Measurements from ENCODE around the gene ASTN1.

The ASTN1 gene

DNA sequence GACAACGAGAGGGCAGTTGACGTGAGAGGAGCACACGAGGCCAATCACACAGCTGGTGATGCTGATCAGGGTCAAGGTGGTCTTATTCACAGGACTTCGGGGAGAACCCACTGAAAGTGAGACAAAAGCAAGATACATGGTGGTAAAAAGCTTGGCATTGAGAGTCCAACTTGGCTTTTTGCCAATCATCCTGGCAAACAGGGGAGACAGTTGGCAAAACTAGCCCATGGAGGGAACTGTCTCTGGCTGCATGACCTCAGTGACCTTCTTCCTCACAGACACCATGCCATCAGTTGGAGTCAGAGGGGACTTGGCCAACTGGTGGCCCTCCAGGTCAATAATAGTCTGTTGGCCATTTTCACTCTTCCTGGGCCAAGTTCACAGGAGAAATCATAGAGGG lies 139.9 kb downstream of the ASTN1 start:
- DNase-seq: no peak

DNA sequence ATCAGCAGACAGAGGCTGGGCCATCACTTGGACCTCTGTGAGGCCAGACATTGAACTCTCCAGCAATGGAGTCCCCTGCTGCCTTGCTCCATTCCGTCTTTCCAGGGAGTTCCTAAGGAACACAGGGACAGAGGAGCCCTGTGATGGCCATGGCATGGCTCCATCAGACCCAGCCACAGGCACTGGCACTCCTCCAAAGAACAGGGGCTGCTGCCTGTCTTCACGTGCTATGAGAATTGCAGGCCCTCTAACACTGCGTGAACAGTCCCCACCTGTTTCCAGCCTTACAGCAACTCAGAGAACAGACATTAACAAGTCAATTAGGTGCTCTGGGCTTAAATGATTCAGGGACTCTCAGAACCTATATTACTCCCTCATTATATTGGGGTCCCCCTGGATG lies 140.8 kb downstream of the ASTN1 start:
- no peak for DNase-seq

DNA sequence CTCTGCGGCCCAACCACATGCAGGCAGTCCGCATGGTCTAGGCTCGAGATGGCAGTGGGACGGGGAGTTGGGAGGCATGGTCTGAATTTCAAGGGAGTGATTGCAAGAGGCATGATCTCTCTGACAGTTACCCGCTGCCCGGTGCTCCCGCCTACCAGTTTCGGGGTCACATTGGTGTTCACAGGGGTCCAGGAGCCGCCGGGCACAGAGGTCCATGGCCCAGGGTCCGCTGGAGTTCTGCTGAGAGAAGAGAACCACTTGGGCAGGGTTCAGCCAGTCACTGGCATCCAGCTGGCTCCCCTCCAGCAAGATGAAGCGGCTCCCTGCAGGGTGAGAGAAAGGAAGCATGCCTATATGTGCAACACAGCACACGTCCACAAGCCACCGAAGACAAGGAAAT lies 141.3 kb downstream of the ASTN1 start:
- no peak for DNase-seq

DNA sequence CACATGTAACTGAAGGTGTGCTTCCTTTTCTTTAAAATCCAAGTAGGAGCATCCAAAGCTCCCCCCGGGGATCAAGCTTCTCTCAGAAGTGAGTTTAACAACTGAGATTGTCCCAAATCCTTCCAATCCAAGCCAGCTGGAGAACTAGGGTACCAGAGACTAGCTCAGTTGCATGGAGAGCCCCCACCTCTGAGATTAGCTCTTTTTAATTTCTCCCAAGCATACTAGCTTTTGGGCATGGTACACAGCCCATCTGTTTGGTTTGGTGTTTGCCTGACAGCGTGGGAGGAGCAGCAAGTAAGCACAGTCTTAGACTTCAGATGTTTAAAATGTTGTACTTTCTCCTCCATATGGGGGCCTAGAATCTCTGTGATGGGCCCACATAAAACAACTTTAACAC lies 142.8 kb downstream of the ASTN1 start:
- DNase-seq: no peak

DNA sequence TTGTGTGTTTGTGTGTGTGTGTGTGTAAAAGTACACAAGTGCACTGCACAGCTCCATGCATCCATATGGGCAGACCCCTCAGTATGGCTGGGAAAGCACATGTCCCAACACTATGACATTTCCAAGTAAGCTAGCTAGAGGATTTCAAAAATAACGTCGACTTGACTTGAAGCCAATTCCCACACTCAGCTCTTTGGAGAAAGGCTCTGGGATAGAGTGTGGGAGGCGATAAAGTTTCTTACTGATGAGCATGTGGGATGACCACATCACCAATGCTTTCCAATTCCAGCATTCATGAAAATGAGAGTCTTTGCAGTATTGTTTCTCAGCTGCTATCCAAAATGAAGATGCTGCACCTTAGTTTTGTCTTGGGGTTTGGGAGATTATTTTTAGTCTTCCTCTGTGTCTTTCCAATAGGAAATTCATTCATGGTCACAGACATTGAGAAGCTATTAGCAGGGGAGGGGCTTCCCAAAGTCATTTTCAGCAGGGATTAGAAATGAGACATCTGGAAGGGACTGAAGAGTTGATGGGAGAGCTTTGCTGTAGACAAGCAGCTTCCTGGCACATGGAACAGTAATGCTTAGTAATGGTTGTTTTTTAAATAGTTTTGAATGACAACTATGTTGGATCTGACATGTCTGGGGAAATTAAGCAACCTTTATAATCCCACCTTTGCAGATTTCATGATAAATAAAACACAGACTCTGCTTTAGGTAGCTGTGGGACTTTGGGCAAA lies 143.5 kb downstream of the ASTN1 start:
- no peak for DNase-seq

DNA sequence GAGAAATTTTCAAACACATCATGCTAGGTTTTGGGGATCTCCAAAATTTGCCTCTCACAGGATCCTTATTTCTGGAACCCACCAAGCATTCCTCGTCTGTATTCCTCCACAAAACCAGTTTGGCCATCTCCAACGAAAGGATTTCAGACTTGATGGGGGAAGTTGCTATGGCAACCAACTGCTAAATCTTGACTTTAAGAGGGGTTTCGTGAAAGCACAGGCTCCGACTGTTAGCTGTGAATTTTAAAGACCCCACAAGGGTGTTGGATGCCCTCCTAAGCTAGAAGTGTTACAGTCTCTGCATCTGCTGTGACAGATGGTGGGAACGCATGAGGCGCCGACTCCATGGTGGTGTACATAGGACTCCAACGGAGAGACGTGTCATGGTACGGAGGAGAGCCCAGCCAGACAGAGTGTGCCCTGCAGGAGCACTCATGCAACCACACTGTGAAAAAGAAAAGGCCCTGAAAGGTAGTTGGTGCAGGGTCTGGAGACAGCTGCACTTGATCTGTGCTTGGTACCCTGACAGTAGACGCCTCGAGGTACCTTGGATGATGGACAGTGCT lies 147.1 kb downstream of the ASTN1 start:
- no peak for DNase-seq

DNA sequence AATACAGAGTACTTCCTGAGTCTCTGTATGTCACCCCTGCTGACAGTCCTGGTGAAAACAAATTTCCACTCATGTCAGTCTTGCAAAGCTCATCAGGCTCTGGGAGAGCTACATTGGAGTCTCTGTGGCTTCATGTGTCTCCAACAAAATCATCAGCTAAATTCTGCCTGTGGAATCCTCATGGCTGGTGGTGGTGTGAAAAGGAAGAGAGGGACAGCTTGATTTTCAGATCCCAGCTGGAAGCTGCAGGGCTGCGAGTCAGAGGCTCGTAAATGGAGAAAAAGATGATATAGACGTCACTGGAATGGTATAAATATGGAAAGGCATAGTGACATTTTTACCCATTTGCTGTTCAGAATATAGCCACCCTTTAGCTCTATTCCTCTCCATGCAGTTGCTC lies 150.2 kb downstream of the ASTN1 start:
- DNase-seq: no peak

DNA sequence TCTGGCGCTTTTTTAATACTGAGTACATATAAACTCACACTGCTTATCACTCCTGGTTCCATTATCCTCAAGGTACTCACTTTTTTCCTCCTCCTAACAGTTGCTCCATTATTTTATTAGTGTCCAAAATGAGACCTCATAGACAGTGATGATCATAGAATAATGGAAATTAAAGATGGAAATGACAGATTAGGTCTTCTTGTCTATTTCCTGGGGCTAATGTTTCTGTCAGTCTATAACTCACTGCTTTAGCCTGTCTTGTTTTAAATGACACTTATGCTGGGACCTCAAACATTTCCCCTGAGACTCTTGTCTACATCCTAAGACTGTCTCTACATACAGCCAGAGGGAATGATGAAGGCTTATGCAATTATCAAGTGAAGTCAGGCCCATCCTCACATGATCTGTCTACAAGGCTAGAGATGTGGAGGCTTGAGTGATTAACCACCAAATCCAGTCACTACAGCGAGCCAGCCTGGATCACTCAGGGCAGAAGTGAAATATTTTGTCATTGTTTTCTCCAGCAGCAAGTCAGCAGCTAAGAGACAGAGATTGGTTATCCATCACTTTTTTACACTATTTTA lies 152.1 kb downstream of the ASTN1 start:
- DNase-seq: no peak

DNA sequence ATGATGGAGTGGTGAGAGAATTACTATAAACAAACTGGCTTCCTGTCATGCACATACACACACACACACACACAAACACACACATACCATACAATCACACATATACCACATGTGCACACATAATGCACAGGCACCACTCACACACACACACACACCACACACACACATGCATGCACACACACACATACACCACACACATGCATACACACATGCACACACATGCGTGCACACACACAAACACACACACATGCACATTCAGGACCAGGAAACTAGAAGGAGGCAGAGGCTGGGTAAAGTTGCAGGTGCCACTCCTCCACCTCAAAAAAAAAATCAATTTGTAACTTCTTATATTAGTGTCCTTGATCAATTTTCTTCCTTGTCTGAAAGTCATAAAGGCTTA lies 153.0 kb downstream of the ASTN1 start:
- no peak for DNase-seq

DNA sequence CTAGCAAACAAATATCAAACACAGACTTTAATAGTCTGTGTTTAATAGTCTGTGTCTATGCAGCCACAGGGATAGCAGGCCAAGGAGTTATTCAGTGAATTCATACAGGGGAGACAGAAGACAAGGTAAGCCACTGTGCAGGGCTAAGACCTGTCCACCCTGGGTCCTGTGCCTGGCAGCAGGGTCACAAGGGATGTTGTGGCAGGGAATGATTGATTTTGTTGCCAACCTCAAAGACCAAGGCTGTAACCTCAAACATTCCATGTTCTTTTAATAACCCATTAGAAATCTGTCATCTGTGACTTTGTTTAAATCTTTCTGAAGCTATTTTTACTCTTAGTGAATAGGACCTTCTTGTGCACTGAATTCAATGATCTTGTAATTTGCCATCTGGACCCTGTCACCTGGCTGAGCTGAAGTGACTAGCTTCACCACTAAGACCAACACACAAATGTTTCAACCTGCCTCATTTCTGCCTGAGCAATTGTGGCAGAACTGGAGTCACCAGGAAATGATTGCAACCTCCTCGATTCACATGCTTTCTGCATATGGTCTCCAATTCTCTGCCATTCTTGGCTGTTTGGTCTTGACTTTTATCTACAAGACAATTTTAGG lies 154.2 kb downstream of the ASTN1 start:
- DNase-seq: no peak

DNA sequence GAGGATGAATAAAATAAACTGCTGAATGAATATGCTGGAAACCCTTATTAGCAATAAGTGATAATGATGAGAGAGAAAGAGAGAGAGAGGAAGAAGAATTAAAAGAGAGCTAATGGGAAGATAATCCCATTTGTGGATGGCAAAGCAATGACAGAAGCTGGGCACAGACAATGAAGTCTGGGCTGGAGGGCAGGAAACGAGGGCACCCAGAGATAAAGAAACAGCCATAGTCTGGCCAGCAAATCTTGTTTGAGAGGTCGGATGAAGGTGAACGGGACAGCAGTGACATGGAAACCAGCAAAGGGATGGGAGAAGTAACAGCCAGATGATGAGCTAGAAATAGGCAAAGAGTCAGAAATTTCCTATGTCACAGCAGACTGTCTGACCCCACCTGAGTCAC lies 155.9 kb downstream of the ASTN1 start:
- DNase-seq: no peak

DNA sequence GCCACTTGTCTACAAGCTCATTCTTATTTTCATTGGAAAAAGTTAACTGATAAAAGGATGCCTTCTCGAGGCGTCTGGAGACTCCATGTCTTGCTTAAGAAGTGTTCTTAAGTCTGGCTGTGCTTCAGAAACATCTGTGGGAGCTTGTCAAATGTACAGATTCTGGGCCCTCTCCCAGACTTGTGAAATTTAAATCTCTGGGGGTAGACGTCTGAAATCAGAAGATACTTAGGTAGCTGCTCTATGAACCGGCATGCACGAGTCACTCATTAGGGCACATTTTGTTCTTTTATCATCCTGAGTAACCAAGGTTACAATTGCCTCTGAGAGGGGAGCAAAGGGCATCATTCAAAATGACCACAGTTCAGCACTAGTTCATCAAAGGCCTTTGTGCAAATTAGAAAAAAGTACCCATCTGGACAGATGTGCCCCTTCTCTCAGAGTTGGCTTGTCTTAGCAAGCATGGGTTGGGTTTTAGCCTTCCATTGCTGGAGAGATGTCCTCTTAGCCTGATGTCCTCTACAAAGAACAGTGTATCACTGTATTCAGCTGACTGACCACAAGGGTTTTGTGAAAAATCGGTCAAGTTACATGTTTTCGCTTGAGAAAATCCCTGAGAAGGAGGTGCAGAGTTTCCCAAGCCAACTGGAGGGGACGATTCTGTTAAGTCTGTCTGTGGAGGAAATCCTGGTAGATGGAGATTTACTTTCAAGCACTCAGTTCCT lies 156.9 kb downstream of the ASTN1 start:
- DNase-seq: no peak

DNA sequence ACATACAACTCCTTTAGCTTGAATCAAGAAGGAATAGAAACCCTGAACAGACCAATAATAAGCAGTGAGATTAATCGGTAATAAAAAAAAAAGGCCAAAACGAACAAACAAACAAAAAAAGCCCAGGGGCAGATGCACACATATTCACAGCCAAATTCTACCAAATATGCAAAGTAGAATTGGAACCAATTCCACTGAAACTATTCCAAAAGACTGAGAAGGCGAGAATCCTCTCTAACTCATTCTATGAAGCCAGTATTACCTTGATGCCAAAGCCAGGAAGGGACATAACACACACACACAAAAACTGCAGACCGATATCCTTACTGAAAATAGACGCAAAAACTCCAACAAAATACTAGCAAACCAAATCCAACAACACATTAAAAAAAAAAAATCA lies 161.6 kb downstream of the ASTN1 start:
- no peak for DNase-seq

DNA sequence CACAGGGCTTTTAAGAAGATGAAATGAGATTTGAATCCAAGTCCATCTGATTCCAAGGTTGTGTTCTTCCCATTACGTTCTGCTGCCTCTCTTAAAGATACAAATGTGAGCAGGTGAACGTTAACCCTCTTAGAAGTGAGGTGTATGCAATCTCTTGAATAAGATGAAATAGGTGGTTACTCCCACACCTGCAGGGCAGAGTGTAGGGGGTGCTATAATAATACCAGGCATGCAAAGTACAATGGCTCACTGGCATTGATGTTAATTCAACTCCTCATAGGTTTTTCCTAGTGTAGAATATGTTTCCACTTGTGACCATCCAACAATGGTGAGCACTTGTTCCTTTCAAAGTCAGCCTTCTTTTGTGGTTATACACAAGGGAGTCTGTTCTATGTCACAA lies 163.0 kb downstream of the ASTN1 start:
- no peak for DNase-seq

DNA sequence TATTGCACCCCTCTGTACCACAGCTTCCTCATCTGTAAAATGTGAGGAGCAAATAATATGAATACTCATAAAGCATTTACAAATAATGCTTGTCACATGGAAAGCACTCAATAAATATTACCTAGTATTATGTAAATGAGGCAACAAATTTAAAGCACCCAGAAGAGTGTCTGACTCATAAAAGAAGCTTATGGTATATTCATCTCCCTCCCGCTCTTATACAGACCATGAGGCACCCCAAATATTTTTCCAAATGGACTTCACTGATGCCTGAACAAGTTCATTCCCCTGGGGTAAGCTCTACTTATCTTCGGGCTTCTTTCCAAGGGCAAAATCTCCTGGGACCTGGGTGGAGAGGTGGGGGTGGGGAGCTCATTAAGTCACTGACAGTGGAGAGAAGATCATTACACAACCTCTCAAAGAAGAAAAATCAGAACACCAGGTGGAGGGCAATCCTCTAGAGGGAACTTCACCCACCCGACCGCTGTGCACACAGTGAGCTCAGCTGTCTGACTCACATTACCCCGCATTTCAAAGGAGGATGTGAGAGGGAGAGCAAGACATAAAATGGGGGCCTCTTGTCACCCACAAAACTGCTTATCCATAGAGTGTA lies 166.2 kb downstream of the ASTN1 start:
- no peak for DNase-seq

DNA sequence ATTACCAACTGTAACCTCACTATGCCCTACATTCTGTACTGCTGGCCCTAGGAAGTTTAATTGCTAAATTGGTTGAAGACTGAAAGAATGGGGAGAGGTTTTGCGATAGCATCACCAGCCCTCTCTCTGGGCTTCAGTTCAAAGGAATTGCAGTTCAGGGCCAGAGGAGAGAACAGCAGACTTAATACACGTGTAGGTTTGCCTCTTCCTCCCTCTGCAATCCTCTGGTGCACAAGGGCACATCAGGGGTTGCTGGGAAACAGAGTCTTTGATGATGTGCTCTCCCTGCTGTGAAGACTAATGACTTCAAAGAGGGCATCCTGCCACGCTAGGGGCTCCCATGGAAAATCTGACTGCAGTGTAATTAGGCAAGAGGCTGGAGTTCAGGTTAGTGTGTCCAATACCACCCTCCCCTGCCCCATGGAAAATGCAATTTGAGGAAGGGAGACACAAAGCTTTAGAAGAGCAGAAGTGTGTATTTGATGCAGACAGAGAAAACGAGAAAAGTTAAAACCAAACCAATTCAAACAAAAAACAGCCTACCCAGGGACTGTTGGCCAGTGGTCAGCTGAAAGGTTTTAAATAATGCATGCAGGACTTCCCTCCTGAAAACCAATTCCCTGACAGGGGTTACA lies 167.9 kb downstream of the ASTN1 start:
- DNase-seq: no peak

DNA sequence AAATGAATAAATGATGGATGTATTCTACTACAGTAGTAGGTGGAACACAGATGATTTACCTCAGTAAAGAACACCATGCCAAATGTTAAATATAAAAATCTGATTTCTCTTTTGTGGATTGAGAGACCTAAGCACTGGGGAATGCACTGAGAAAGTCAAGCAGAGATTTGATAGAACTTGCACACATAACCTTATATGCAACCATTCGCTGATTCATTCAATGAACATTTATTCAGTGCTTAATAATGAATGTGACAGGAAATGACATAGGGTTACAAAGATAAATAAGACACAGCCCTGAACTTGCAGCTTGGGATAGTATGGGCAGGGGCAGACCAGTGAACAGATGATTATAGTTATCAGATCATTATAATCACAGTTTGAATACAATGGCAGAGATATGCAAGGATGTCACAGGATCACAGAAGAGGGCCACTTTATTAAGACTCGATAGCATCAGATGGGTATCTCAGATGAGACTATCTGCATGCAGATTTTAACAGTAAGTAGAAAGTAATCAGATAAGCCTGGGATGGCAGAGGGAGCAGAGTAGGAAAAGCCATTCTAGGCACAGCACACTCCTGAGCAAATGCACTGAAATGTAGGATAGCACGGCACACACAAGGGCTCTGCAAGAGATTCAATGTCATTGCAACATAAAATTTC lies 169.4 kb downstream of the ASTN1 start:
- DNase-seq: no peak

DNA sequence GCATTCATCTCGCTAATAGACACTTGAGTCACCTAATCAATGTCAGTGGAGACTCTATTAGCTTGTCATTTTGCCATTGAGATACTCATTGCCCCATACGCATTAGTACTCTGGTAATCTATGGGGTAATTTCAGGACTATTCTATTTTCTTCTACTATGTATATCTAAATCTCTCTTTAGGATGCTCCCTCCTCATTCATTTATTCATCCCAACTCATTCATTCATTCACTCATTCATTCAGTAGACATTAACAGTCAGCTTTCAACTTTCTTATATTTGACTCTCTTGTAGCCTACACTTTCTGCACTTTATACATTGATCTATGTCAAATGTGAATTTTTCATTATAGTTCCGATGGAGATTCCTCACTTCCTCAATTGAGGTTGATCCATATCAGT lies 170.9 kb downstream of the ASTN1 start:
- DNase-seq: no peak

DNA sequence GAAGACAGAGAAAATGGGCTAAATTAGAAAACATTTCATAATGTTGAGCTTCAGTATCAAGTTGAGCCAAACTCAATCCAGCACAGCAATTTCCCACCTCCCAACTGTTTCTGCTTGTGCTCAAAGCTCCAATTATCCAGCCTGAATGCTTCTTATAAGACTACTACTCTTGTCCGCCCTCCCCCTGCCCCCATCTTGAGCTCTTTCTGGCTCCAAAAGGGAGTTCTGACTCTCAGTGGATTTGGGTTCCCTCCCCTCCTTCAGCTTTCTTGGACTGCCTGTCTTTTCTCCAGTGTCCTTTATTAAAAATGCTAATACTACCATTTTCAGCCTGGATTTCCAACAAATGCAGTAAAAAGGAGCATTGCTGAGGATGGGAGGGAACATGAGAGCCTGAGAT lies 174.8 kb downstream of the ASTN1 start:
- DNase-seq: no peak

DNA sequence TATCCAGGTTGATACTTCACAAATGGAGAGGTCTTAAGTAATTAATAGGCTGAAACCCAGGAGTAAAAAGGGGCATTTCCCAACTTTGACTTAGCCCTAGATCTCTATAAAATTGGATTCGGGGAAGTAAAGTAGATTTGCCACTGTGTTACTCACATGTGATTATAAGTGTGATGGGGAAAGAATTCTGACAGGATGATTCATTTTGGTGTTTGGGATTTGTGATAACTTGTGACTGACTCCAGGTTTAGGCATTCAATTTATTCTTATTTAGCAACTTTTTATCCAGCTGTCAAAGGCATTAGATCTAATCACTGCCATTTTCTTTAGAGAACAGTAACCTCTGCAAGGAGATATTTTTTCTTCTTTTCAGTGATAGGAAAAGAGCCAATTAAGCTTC lies 175.5 kb downstream of the ASTN1 start:
- DNase-seq: no peak

DNA sequence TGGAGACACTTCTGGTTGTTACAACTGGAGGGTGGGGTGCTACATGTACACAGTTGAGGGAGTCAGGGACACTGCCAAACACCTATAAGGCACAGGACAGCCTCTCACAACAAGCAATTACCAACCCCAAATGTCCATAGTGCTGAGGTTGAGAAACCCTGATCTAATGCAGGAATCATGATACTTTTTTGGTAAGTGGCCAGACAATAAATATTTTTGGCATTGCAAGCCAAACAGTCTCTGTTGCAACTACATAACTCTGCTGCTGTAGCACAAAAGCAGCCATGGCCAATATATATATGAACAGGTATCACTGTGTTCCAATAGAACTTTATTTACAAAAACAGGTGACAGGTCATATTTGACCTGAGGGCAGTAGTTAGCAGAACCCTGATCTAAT lies 177.5 kb downstream of the ASTN1 start:
- DNase-seq: no peak

DNA sequence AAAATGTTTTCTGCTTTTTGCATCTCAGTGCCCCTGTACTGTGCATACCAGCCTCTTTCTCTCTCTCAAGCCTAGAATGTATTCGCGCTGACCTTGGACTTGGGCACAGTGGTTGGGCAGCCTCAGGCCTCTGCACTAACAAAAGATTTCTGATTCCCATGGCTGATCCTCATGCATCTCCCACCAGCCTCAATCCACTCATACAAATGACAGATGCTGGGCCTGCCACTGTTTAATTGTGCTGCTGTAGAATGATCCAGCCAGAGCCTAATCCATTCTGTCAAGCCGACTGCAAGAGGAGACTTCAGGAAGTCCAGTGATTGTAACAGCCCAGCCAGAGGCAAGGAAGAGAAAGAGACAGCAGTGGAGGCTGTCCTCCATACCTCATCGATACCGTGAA lies 180.8 kb downstream of the ASTN1 start:
- DNase-seq: no peak
